ENCODE data around the gene SELENOO. TPM values are rescaled to one million over a fixed set of nuclear protein-coding genes. Genes with fewer than 3 reads are reported as not detected.

SELENOO gene
- total RNA-seq, 1 donor from 2014 or later: 23.8 TPM

DNA sequence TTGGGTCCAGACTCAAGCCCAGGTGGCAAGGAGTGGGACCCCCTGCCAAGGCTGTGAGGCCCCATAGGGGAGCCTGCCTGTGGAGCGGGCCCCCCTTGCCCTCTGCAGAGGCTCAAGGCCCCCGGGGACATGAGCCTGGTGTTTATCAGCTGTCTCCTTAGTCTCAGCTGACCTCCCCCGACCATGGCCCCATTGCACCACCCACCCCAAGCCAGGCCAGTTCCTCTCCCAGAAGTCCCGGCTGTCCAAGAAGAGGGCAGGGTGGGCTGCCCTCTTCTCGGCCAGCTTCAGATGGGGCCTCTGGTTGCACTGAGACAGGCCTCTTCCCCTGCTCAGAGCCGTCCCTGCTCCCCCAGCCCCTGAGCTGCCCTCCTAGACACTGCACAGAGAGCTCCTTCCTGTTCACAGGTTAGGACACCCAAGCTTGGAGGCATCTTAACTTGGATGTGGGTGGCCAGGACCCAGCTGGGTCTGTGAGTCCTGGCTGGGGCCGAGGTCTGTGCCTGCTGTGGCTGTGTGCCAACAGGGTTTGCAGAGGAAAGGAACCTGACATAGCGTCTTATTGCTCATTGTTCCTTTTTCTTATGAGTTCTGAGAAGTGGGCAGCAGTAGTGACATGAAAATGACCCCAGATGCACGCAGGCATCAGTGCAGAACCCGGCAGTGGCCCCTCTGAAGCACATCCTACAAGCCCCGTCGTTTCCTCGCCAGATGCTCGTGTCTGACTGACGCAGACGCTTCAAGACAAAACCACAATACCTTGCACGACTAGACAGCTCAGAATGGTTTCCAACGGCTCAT lies 9.7 kb upstream of the SELENOO start:
- Mint-ChIP-seq H3K4me1 (ENCODE audit: unreplicated experiment) (peaks cover 13% of the 10 kb centered on the region), H3K4me3 (peak overlapping the region; percentile 51), H3K9me3 (no peaks in the 10 kb centered on the region), H3K27ac (peak overlapping the region; percentile 59), H3K27me3 (no peaks in the 10 kb centered on the region), H3K36me3 (no peaks in the 10 kb centered on the region)
- TF ChIP-seq, protein P1, sequence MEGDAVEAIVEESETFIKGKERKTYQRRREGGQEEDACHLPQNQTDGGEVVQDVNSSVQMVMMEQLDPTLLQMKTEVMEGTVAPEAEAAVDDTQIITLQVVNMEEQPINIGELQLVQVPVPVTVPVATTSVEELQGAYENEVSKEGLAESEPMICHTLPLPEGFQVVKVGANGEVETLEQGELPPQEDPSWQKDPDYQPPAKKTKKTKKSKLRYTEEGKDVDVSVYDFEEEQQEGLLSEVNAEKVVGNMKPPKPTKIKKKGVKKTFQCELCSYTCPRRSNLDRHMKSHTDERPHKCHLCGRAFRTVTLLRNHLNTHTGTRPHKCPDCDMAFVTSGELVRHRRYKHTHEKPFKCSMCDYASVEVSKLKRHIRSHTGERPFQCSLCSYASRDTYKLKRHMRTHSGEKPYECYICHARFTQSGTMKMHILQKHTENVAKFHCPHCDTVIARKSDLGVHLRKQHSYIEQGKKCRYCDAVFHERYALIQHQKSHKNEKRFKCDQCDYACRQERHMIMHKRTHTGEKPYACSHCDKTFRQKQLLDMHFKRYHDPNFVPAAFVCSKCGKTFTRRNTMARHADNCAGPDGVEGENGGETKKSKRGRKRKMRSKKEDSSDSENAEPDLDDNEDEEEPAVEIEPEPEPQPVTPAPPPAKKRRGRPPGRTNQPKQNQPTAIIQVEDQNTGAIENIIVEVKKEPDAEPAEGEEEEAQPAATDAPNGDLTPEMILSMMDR (conservative IDR thresholded peaks at IDR 0.05): no peak
- DNase-seq (ENCODE audit: extremely low spot score, unreplicated experiment): no peak

- H3K27ac Mint-ChIP-seq: no peak overlapping the region
- DNase-seq (ENCODE audit: extremely low spot score, unreplicated experiment): no peak
- no peaks in the 10 kb centered on the region for H3K36me3 Mint-ChIP-seq
- H3K27me3 Mint-ChIP-seq: no peaks in the 10 kb centered on the region
- H3K9me3 Mint-ChIP-seq: no peaks in the 10 kb centered on the region
- TF ChIP-seq, protein P1 (conservative IDR thresholded peaks at IDR 0.05): no peak
- peaks cover 9% of the 10 kb centered on the region for H3K4me1 Mint-ChIP-seq (ENCODE audit: unreplicated experiment)
- H3K4me3 Mint-ChIP-seq: no peak overlapping the region
Observed at GRCh38 chr22:50192436-50193204, 8.2 kb upstream of the SELENOO start.

DNA sequence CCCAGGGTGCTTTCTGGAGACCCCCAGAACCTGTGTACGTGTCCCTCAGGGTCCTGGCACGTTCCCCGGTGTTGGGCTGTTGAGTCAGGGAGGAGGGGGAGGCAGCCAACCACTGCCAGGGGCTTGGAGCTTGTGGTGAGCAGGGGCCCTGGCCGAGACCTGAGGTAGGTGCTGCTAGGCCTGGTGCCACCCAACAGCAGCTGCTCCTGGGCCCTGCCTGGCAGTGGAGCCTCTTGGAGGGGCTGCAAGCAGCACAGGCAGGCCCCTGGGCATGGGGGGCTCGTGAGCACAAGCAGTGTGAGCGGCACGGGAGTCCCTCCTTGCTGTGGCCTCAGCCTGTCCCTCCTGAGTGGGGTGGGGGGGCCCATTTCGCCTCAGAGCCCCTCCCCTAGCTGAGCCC lies 7.2 kb upstream of the SELENOO start:
- Mint-ChIP-seq H3K4me1 (ENCODE audit: unreplicated experiment) (peaks cover 9% of the 10 kb centered on the region), H3K9me3 (no peaks in the 10 kb centered on the region), H3K4me3 (no peak overlapping the region), H3K27ac (no peak overlapping the region), H3K27me3 (no peaks in the 10 kb centered on the region), H3K36me3 (no peaks in the 10 kb centered on the region)
- no peak for DNase-seq (ENCODE audit: extremely low spot score, unreplicated experiment)
- TF ChIP-seq, protein P1 (conservative IDR thresholded peaks at IDR 0.05): no peak

GRCh38 chr22:50194037-50194805 lies 6.6 kb upstream of the SELENOO start:
- Mint-ChIP-seq H3K4me1 (ENCODE audit: unreplicated experiment) (peaks cover 8% of the 10 kb centered on the region), H3K27ac (no peak overlapping the region), H3K36me3 (no peaks in the 10 kb centered on the region), H3K9me3 (no peaks in the 10 kb centered on the region), H3K4me3 (no peak overlapping the region), H3K27me3 (no peaks in the 10 kb centered on the region)
- TF ChIP-seq, protein P1 (conservative IDR thresholded peaks at IDR 0.05): no peak
- no peak for DNase-seq (ENCODE audit: extremely low spot score, unreplicated experiment)

DNA sequence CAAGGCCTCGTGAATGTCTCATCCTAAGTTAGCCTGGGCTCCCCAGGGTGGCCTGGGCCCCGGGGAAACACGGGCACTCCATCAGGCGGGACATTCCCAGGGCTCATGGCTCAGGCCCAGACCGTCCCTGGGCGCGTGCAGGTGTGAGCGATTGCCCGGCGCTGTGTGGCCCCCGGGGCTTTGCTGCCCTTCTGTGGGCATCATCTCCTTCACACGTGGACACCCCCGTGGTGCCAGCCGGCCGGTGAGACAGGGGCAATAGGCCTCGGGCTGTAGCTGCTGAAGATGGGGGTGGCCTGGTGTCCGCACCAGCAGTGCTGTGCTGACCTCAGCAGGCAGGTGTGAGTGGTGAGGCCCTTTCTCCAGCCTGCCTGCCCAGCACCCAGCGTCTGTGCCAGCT lies 4.6 kb upstream of the SELENOO start:
- Mint-ChIP-seq H3K4me1 (ENCODE audit: unreplicated experiment) (peaks cover 3% of the 10 kb centered on the region), H3K27ac (no peak overlapping the region)

More for the DNA sequence above, 4.6 kb upstream of the SELENOO start:
- H3K36me3 Mint-ChIP-seq: no peaks in the 10 kb centered on the region
- no peak overlapping the region for H3K4me3 Mint-ChIP-seq
- no peak for DNase-seq (ENCODE audit: extremely low spot score, unreplicated experiment)
- H3K27me3 Mint-ChIP-seq: no peaks in the 10 kb centered on the region
- TF ChIP-seq, protein P1 (conservative IDR thresholded peaks at IDR 0.05): no peak
- H3K9me3 Mint-ChIP-seq: no peaks in the 10 kb centered on the region
